Naive thymus-derived CD8-positive, alpha-beta T cell (primary cell): Measurements from ENCODE around the gene FAXDC2. TPM values are rescaled to one million over a fixed set of nuclear protein-coding genes. Genes with fewer than 3 reads are reported as not detected.
A peak's percentile ranks its signal among the peaks of the same experiment; 100 is the strongest.

Experiments
- ATAC-seq, 2 donors: fragments of 150-1000 bp; cut with Tn5 transposase in 1 of 2; sonication (Bioruptor Pico), chemical (Tn5 transposase) in 1 of 2; 1 replicate in 1 of 2; 2 replicates in 1 of 2; pipeline ENCODE4 v1.10.0; 2021; ENCODE audit warnings: mild to moderate bottlenecking in 2 of 2, moderate library complexity in 2 of 2
- POLR2A ChIA-PET: fragments of 350-600 bp; sonication (Branson Sonifier 250); formaldehyde crosslinking; loops from one replicate; lab custom pipeline; 2021; ENCODE audit warnings: antibody characterized with exemption; lab: Charles Lee
- DNase-seq, 10 donors: peaks; one replicate each; pipeline versions ENCODE4 v3.0.0 to v3.0.0-alpha.2; 2020 to 2022
- H3K27ac Mint-ChIP-seq, 10 donors: one replicate each; pipeline ENCODE4 v1.8.0; 2020 to 2022; ENCODE audit warnings: mild to moderate bottlenecking in 10 of 10, mixed read lengths in 10 of 10, moderate library complexity in 4 of 10, inconsistent platforms in 1 of 10
- H3K27me3 Mint-ChIP-seq, 5 donors: one replicate each; pipeline ENCODE4 v1.8.0; 2021 to 2022; ENCODE audit warnings: mixed read lengths in 5 of 5
- H3K36me3 Mint-ChIP-seq, 3 donors: one replicate each; pipeline ENCODE4 v1.8.0; 2020 to 2022; ENCODE audit warnings: mixed read lengths in 3 of 3, mild to moderate bottlenecking in 2 of 3, inconsistent platforms in 1 of 3
- H3K4me1 Mint-ChIP-seq, 4 donors: one replicate each; pipeline ENCODE4 v1.8.0; 2021 to 2022; ENCODE audit warnings: mixed read lengths in 4 of 4
- H3K4me3 Mint-ChIP-seq, 10 donors: one replicate each; pipeline ENCODE4 v1.8.0; 2020 to 2022; ENCODE audit warnings: mild to moderate bottlenecking in 10 of 10, mixed read lengths in 10 of 10, moderate library complexity in 6 of 10, inconsistent platforms in 1 of 10
- H3K9me3 Mint-ChIP-seq, 9 donors: one replicate each; pipeline ENCODE4 v1.8.0; 2020 to 2022; ENCODE audit warnings: mixed read lengths in 9 of 9, mild to moderate bottlenecking in 3 of 9, inconsistent platforms in 1 of 9, moderate library complexity in 1 of 9
- polyA plus RNA-seq, 3 donors: library from polyadenylated mRNA; unstranded; fragments of 300-500 nt; fragmentation: Illumina TruSeq; gene quantifications; one replicate each; pipeline ENCODE4 v1.2.3, GENCODE V29; 2021
- total RNA-seq, 8 experiments: library from RNA in 2 of 8; stranded (reverse) in 2 of 8; gene quantifications; one replicate each; pipeline ENCODE4 v1.2.3 and lab custom pipeline; 2021 to 2026

FAXDC2 gene
- total and polyA plus RNA-seq, 5 experiments from 2014 or later = 0.22 to 0.86 (median 0.51) TPM; not detected in 1

DNA sequence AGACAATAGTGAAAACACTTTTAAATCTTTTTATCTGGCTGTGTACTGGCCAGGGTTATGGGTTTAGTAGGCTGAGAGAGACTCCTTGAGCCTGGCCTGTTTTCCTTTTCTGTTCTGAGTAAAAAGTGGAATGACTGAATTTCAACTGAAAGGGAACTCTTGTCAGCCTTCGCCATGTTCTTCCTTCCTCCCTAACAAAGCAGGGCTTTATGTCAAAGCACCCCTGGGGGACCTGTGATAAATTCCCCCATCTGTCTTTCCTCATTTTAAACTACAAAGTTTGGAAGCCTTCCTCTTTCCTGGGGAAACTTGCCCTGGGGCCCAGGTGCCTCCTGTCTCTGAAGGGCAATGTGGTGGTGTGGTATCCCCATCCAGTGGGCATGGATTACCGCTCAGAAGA, 65.5 kb downstream of the FAXDC2 start:
- peaks cover 0 to 12% (median 0%) of the 10 kb centered on the region in 3 donors for H3K36me3 Mint-ChIP-seq
- H3K27me3 Mint-ChIP-seq = no peaks in the 10 kb centered on the region
- peak overlapping the region in 4 of 10 donors; percentile 1 to 73 (median 51) for H3K4me3 Mint-ChIP-seq
- H3K27ac Mint-ChIP-seq = peak overlapping the region in 9 of 10 donors; percentile 34 to 90 (median 71)
- DNase-seq (no peak), ATAC-seq (no peak)
- H3K9me3 Mint-ChIP-seq = no peaks in the 10 kb centered on the region
- POLR2A ChIA-PET = interaction anchor here (0.6 kb wide), 1 partner anchor 29 kb away, joined by 4 read pairs; no protein-coding TSS in a partner anchor
- peaks cover 54 to 90% (median 89%) of the 10 kb centered on the region in 4 donors for H3K4me1 Mint-ChIP-seq

GRCh38 chr5:154783774-154784460, 66.5 kb downstream of the FAXDC2 start:
- ATAC-seq = peak in 1 of 2 donors; percentile 22
- Mint-ChIP-seq H3K27ac (peak overlapping the region in 9 of 10 donors; percentile 30 to 90 (median 71)), H3K27me3 (no peaks in the 10 kb centered on the region), H3K4me1 (peaks cover 62 to 99% (median 98%) of the 10 kb centered on the region in 4 donors), H3K36me3 (peaks cover 0 to 11% (median 0%) of the 10 kb centered on the region in 3 donors), H3K9me3 (no peaks in the 10 kb centered on the region), H3K4me3 (peak overlapping the region in 7 of 10 donors; percentile 4 to 73 (median 33))
- POLR2A ChIA-PET = no interaction called here
- DNase-seq = no peak

DNA sequence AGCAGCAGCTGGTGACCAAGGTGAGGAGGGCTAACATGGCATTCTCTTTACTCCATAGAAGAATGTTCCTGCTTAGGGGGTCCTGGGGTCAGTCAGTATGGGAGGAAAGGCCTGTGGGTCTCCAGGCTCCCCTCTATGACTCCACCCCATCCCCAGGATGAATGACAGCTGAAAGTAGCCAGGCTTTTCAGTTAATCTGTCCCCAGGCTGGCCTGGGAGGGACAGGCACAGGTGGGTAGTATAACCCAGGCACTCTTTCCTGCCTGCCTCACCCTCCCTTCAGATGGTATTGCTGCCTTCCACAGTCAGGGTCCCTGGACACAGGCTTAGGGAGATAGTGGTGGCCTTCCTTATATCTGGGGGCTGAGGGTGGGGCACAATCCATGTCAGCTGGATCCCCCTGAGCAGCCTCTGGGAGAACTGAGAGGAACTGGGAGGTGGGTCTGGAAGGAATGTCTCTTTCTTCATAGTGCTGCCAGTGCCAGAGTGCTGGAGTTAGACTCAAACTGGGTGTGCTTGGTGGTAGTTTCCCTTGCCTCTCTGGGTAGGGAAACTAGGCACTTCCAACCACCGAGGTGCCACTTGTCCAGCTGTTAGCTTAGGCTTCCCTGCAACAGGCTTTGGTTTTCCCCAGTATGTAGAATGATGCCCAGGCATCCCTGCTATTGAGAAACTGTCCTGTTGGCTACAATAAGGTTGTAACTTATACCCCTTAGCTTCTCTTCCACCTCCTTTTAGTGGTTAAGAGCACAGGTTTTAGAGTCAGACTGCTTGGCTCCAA, 67.4 kb downstream of the FAXDC2 start:
- Mint-ChIP-seq H3K27me3 (no peaks in the 10 kb centered on the region), H3K9me3 (no peaks in the 10 kb centered on the region), H3K27ac (peak overlapping the region; percentile 20 to 90 (median 68)), H3K4me1 (peaks cover 58 to 100% (median 95%) of the 10 kb centered on the region in 4 donors), H3K36me3 (peaks cover 0 to 4% (median 0%) of the 10 kb centered on the region in 3 donors), H3K4me3 (peak overlapping the region in 7 of 10 donors; percentile 4 to 60 (median 33))
- ATAC-seq (no peak), DNase-seq (no peak)
- POLR2A ChIA-PET = interaction anchor here (1.1 kb wide), 1 partner anchor 16 kb away, joined by 3 read pairs; no protein-coding TSS in a partner anchor

DNA sequence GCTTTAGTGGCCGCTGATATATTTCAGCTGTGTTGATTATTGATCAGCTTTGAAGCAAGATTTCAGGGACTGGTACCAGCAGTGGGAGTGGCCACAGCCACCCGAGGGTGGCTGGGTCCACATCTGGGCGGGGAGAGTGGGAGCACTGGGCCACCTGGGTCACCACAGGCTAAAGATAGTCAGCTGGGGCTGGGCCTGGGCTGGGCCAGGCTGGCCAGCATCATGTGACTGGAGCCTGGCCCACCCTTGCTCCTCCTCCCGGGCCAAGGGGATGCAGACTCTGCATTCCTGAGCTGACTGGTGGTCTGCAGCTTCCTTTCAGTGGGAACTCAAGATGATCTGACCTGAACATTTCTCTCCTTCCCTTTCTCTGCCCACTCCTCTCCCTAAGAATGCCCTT, 68.1 kb downstream of the FAXDC2 start:
- H3K36me3 Mint-ChIP-seq = peaks cover 0 to 2% (median 0%) of the 10 kb centered on the region in 3 donors
- POLR2A ChIA-PET = interaction anchor here (1.1 kb wide), 1 partner anchor 15 kb away, joined by 3 read pairs; no protein-coding TSS in a partner anchor
- ATAC-seq (no peak), DNase-seq (no peak)
- H3K4me1 Mint-ChIP-seq = peaks cover 53 to 97% (median 91%) of the 10 kb centered on the region in 4 donors
- H3K27me3 Mint-ChIP-seq = no peaks in the 10 kb centered on the region
- peak overlapping the region in 5 of 10 donors; percentile 4 to 60 (median 44) for H3K4me3 Mint-ChIP-seq
- no peaks in the 10 kb centered on the region for H3K9me3 Mint-ChIP-seq
- peak overlapping the region; percentile 35 to 90 (median 74) for H3K27ac Mint-ChIP-seq

GRCh38 chr5:154780128-154780527, 70.3 kb downstream of the FAXDC2 start:
- ATAC-seq (no peak), DNase-seq (no peak)
- Mint-ChIP-seq H3K4me3 (peak overlapping the region in 3 of 10 donors; percentile 18 to 26 (median 18)), H3K27me3 (no peaks in the 10 kb centered on the region), H3K36me3 (peaks cover 0 to 2% (median 0%) of the 10 kb centered on the region in 3 donors), H3K9me3 (no peaks in the 10 kb centered on the region), H3K4me1 (peaks cover 38 to 90% (median 86%) of the 10 kb centered on the region in 4 donors), H3K27ac (peak overlapping the region; percentile 6 to 92 (median 74))
- POLR2A ChIA-PET = interaction anchor here (0.6 kb wide), 1 partner anchor 16 kb away, joined by 3 read pairs; no protein-coding TSS in a partner anchor

DNA sequence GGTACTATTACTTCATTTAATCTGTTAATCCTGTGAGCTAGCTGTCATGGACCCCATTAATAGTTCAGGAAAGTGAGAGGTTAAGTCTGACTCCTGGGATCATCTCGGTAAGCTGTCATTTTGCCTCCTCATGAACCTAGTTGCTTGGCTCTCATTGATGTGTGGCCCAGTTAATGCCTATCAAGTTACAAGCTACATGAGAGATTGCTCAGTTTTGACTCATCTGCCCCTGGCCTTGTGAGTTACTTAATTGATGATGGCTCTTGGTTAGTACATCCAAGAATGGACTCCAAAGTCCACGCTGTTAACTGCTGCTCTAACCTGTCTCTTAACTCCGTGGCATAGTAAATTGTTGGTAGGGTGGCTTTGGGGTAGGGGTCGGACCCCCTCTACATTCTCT, 71.3 kb downstream of the FAXDC2 start:
- Mint-ChIP-seq H3K4me3 (peak overlapping the region in 2 of 10 donors; percentile 18 to 27), H3K36me3 (peaks cover 0 to 3% (median 0%) of the 10 kb centered on the region in 3 donors), H3K27me3 (no peaks in the 10 kb centered on the region), H3K27ac (peak overlapping the region in 7 of 10 donors; percentile 8 to 71 (median 44)), H3K4me1 (peaks cover 41 to 90% (median 86%) of the 10 kb centered on the region in 4 donors), H3K9me3 (no peaks in the 10 kb centered on the region)
- DNase-seq (no peak), ATAC-seq (no peak)
- POLR2A ChIA-PET = no interaction called here

DNA sequence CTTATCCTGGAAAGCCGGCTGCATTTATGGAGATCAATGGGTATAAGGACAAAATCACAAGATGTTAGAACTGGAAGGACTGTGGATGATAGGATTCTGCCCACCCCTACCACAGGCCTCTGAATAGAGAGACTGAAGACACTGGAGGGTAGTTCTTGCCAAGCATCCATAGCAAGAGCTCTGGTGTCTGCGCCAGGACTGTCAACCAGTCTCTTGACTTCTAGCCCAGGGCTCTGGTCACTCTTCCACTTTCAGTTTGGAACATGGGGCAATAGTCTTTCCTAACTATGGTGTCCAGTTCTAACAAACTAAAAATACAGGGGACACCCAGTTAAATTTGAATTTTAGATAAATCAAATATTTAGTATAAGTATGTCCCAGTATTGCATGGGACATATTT, 71.9 kb downstream of the FAXDC2 start:
- Mint-ChIP-seq H3K27ac (peak overlapping the region in 3 of 10 donors; percentile 10 to 79 (median 57)), H3K27me3 (no peaks in the 10 kb centered on the region), H3K36me3 (peaks cover 0 to 4% (median 0%) of the 10 kb centered on the region in 3 donors), H3K4me1 (peaks cover 40 to 89% (median 86%) of the 10 kb centered on the region in 4 donors), H3K9me3 (no peaks in the 10 kb centered on the region), H3K4me3 (no peak overlapping the region)
- ATAC-seq (no peak), DNase-seq (no peak)
- POLR2A ChIA-PET = no interaction called here

GRCh38 chr5:154776167-154776566, 74.2 kb downstream of the FAXDC2 start:
- ATAC-seq = no peak
- Mint-ChIP-seq H3K27ac (peak overlapping the region in 6 of 10 donors; percentile 11 to 81 (median 63)), H3K9me3 (no peaks in the 10 kb centered on the region), H3K27me3 (no peaks in the 10 kb centered on the region), H3K4me1 (peaks cover 40 to 87% (median 79%) of the 10 kb centered on the region in 4 donors), H3K4me3 (peak overlapping the region in 1 of 10 donors; percentile 1), H3K36me3 (peaks cover 0 to 13% (median 0%) of the 10 kb centered on the region in 3 donors)
- POLR2A ChIA-PET = no interaction called here
- no peak for DNase-seq

GRCh38 chr5:154773326-154773725, 77.1 kb downstream of the FAXDC2 start:
- no peak for DNase-seq
- POLR2A ChIA-PET = no interaction called here
- Mint-ChIP-seq H3K27me3 (no peaks in the 10 kb centered on the region), H3K4me1 (peaks cover 42 to 85% (median 76%) of the 10 kb centered on the region in 4 donors), H3K9me3 (no peaks in the 10 kb centered on the region), H3K27ac (peak overlapping the region in 9 of 10 donors; percentile 6 to 92 (median 79)), H3K36me3 (peaks cover 0 to 23% (median 0%) of the 10 kb centered on the region in 3 donors), H3K4me3 (peak overlapping the region in 6 of 10 donors; percentile 3 to 50 (median 25))
- ATAC-seq = peak in 1 of 2 donors; percentile 30

- Mint-ChIP-seq H3K27me3 (no peaks in the 10 kb centered on the region), H3K9me3 (no peaks in the 10 kb centered on the region), H3K36me3 (peaks cover 0 to 23% (median 0%) of the 10 kb centered on the region in 3 donors), H3K4me3 (peak overlapping the region in 7 of 10 donors; percentile 0 to 38 (median 22)), H3K4me1 (peaks cover 52 to 92% (median 86%) of the 10 kb centered on the region in 4 donors), H3K27ac (peak overlapping the region; percentile 9 to 94 (median 60))
- POLR2A ChIA-PET = no interaction called here
- no peak for ATAC-seq
- no peak for DNase-seq
Observed at GRCh38 chr5:154771383-154771901, 79.0 kb downstream of the FAXDC2 start.

GRCh38 chr5:154770111-154770510, 80.3 kb downstream of the FAXDC2 start:
- peaks cover 62 to 92% (median 88%) of the 10 kb centered on the region in 4 donors for H3K4me1 Mint-ChIP-seq
- no peak for ATAC-seq
- H3K36me3 Mint-ChIP-seq = peaks cover 0 to 23% (median 0%) of the 10 kb centered on the region in 3 donors
- no peaks in the 10 kb centered on the region for H3K27me3 Mint-ChIP-seq
- H3K9me3 Mint-ChIP-seq = no peaks in the 10 kb centered on the region
- H3K27ac Mint-ChIP-seq = peak overlapping the region; percentile 60 to 94 (median 80)
- POLR2A ChIA-PET = interaction anchor here (0.5 to 1.7 kb wide), 4 partner anchors 12 to 119 kb away, joined by 3 to 5 read pairs (median 3); no protein-coding TSS in a partner anchor
- peak overlapping the region in 9 of 10 donors; percentile 12 to 81 (median 61) for H3K4me3 Mint-ChIP-seq
- no peak for DNase-seq
